Measurements from ENCODE around the gene TMEM236. TPM values are rescaled to one million over a fixed set of nuclear protein-coding genes. Genes with fewer than 3 reads are reported as not detected.

TMEM236 gene
- total and polyA plus RNA-seq, 2 donors (not counting 3 experiments of a cell fraction or from before 2014, with no cell fraction given): 0.24 to 0.29 TPM

DNA sequence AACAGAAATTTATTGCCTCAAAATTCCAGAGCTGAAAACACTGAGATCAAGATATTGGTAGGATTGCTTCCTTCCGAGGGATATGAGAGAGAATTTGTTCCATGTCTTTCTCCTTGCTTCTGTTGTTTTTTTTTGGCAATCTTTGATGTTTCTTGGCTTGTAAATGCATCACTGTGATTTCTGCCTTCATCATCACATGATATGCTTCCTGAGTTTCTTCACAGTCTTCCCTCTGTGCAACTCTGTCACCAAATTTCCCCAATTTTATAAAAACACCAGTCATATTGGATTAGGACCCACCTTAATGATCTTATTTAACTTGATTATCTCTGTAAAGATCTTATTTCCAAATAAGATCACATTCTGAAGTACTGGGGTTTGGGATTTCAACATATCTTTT, 14.7 kb downstream of the TMEM236 start:
- Histone ChIP-seq H3K4me1 (ENCODE audit: control insufficient read depth, extremely low read depth, insufficient read depth, low read length) (peaks cover 16% of the 10 kb centered on the region), H3K4me3 (replicated peaks in 1 of 3; ENCODE audit: insufficient read depth in 1 of 3, low read depth in 1 of 3, low read length in 3 of 3) (no peak overlapping the region), H3K9me1 (replicated peaks; ENCODE audit: control insufficient read depth, extremely low read depth, insufficient read depth, low read length) (no peaks in the 10 kb centered on the region), H4K20me1 (replicated peaks; ENCODE audit: control insufficient read depth, extremely low read depth, insufficient read depth, low read length) (no peaks in the 10 kb centered on the region), H3K27me3 (ENCODE audit: control insufficient read depth in 2 of 2, insufficient read depth in 2 of 2, low read length in 2 of 2) (no peaks in the 10 kb centered on the region), H3K27ac (ENCODE audit: insufficient read depth, low read depth, low read length) (no peak overlapping the region), H2AFZ (ENCODE audit: low read depth, low read length) (no peak overlapping the region), H3K79me2 (ENCODE audit: control insufficient read depth, insufficient read depth, low read length) (no peaks in the 10 kb centered on the region), H3K36me3 (ENCODE audit: control insufficient read depth in 2 of 2, extremely low read depth in 1 of 2, insufficient read depth in 2 of 2, low read length in 2 of 2) (no peaks in the 10 kb centered on the region), H3K4me2 (ENCODE audit: insufficient read depth, low read length) (no peak overlapping the region), H3K9me3 (replicated peaks; ENCODE audit: control insufficient read depth, insufficient read depth, low read length) (no peaks in the 10 kb centered on the region), H3K9ac (replicated peaks; ENCODE audit: extremely low read depth, insufficient read depth, low read length) (no peak overlapping the region)
- dilution Hi-C loops (cut with MboI; ENCODE audit: extremely low pct_ligation_motif_present, low sequenced_read_pairs): no loop called here
- no peak for TF ChIP-seq GATA2 (IDR thresholded peaks at IDR 0.05; ENCODE audit: insufficient read depth, insufficient read length, low read depth, low read length)
- TF ChIP-seq, protein P1, sequence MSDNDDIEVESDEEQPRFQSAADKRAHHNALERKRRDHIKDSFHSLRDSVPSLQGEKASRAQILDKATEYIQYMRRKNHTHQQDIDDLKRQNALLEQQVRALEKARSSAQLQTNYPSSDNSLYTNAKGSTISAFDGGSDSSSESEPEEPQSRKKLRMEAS (IDR thresholded peaks at IDR 0.05; ENCODE audit: insufficient read depth, insufficient read length): no peak
- TF ChIP-seq EZH2 (IDR thresholded peaks at IDR 0.05; ENCODE audit: borderline replicate concordance, low read depth, low read length, severe bottlenecking): no peak
- no peak for TF ChIP-seq POLR2AphosphoS5 (IDR thresholded peaks at IDR 0.05; ENCODE audit: insufficient read depth, low read depth, low read length)
- TF ChIP-seq POLR2A (IDR thresholded peaks at IDR 0.05; ENCODE audit: low read depth, low read length): no peak
- TF ChIP-seq FOS (IDR thresholded peaks at IDR 0.05; ENCODE audit: borderline replicate concordance, insufficient read depth, low read length): no peak
- no peak for TF ChIP-seq MYC (IDR thresholded peaks at IDR 0.05; ENCODE audit: low read depth, low read length)
- TF ChIP-seq JUN (IDR thresholded peaks at IDR 0.05; ENCODE audit: borderline replicate concordance, insufficient read depth, insufficient read length, low read depth): no peak
- TF ChIP-seq, protein P2, sequence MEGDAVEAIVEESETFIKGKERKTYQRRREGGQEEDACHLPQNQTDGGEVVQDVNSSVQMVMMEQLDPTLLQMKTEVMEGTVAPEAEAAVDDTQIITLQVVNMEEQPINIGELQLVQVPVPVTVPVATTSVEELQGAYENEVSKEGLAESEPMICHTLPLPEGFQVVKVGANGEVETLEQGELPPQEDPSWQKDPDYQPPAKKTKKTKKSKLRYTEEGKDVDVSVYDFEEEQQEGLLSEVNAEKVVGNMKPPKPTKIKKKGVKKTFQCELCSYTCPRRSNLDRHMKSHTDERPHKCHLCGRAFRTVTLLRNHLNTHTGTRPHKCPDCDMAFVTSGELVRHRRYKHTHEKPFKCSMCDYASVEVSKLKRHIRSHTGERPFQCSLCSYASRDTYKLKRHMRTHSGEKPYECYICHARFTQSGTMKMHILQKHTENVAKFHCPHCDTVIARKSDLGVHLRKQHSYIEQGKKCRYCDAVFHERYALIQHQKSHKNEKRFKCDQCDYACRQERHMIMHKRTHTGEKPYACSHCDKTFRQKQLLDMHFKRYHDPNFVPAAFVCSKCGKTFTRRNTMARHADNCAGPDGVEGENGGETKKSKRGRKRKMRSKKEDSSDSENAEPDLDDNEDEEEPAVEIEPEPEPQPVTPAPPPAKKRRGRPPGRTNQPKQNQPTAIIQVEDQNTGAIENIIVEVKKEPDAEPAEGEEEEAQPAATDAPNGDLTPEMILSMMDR (IDR thresholded peaks at IDR 0.05; ENCODE audit: extremely low read depth in 1 of 2, insufficient read depth in 1 of 2, low read depth in 1 of 2, low read length in 2 of 2): no peak
- DNase-seq (ENCODE audit: low read depth, low spot score) (peak; percentile 19), FAIRE-seq (peak; percentile 68)
- ChIA-PET POLR2A (no interaction called here), CTCF (interaction anchor here (1.0 kb wide), 1 partner anchor 22 kb away, joined by 3 read pairs; no protein-coding TSS in a partner anchor)
- BruUV-seq (replicated peaks): no TSS peak
- intact Hi-C loops (cut with micrococcal nuclease): no loop called here
